ENCODE results near the gene F7.
"Not testable (repeated sequence)": the region's sequence is repeated elsewhere in the genome, so short reads cannot be mapped to it uniquely, and the experiment has no call there.

Gene F7

GRCh38 chr13:113110048-113110851, 4.7 kb downstream of the F7 start:
- Mint-ChIP-seq H3K9me3 (no peaks in the 10 kb centered on the region), H3K27me3 (peaks cover 2% of the 10 kb centered on the region), H3K36me3 (no peaks in the 10 kb centered on the region), H3K4me3 (no peak overlapping the region), H3K27ac (no peak overlapping the region), H3K4me1 (no peaks in the 10 kb centered on the region)
- ATAC-seq (ENCODE audit: low read depth) (no peak), DNase-seq (ENCODE audit: low spot score in 2 of 2) (no peak)

- Mint-ChIP-seq H3K4me3 (no peak overlapping the region), H3K9me3 (no peaks in the 10 kb centered on the region), H3K27ac (no peak overlapping the region), H3K36me3 (no peaks in the 10 kb centered on the region), H3K27me3 (peaks cover 2% of the 10 kb centered on the region), H3K4me1 (no peaks in the 10 kb centered on the region)
- ATAC-seq (ENCODE audit: low read depth) (no peak), DNase-seq (ENCODE audit: low spot score in 2 of 2) (no peak)
These were observed 5.3 kb downstream of the F7 start for GRCh38 chr13:113110852-113111315.

GRCh38 chr13:113111821-113112220, 6.2 kb downstream of the F7 start:
- H3K4me1 Mint-ChIP-seq; H3K4me3 Mint-ChIP-seq; H3K9me3 Mint-ChIP-seq; ATAC-seq (ENCODE audit: low read depth); H3K27ac Mint-ChIP-seq; H3K27me3 Mint-ChIP-seq; DNase-seq (ENCODE audit: low spot score in 2 of 2); H3K36me3 Mint-ChIP-seq: not testable (repeated sequence)

- H3K4me3 Mint-ChIP-seq: not testable (repeated sequence)
These were observed 6.9 kb downstream of the F7 start for GRCh38 chr13:113112475-113112874.

GRCh38 chr13:113112893-113113845, 7.6 kb downstream of the F7 start:
- no peak for ATAC-seq (ENCODE audit: low read depth)
- Mint-ChIP-seq H3K4me1 (no peaks in the 10 kb centered on the region), H3K9me3 (no peaks in the 10 kb centered on the region), H3K27ac (no peak overlapping the region), H3K4me3 (no peak overlapping the region), H3K36me3 (no peaks in the 10 kb centered on the region), H3K27me3 (no peaks in the 10 kb centered on the region)
- DNase-seq (ENCODE audit: low spot score in 2 of 2): no peak

More at GRCh38 chr13:113112475-113112874, 6.9 kb downstream of the F7 start:
- H3K27me3 Mint-ChIP-seq; H3K27ac Mint-ChIP-seq; ATAC-seq (ENCODE audit: low read depth); H3K36me3 Mint-ChIP-seq; DNase-seq (ENCODE audit: low spot score in 2 of 2); H3K9me3 Mint-ChIP-seq; H3K4me1 Mint-ChIP-seq: not testable (repeated sequence)

GRCh38 chr13:113113846-113114271, 8.3 kb downstream of the F7 start:
- DNase-seq (ENCODE audit: low spot score in 2 of 2) (no peak), ATAC-seq (ENCODE audit: low read depth) (no peak)
- H3K4me1 Mint-ChIP-seq: no peaks in the 10 kb centered on the region
- H3K27ac Mint-ChIP-seq: no peak overlapping the region
- H3K36me3 Mint-ChIP-seq: no peaks in the 10 kb centered on the region
- no peak overlapping the region for H3K4me3 Mint-ChIP-seq
- H3K27me3 Mint-ChIP-seq: no peaks in the 10 kb centered on the region
- no peaks in the 10 kb centered on the region for H3K9me3 Mint-ChIP-seq

GRCh38 chr13:113114511-113115362, 9.1 kb downstream of the F7 start:
- Mint-ChIP-seq H3K9me3 (no peaks in the 10 kb centered on the region), H3K36me3 (no peaks in the 10 kb centered on the region), H3K4me3 (no peak overlapping the region), H3K27ac (no peak overlapping the region), H3K27me3 (no peaks in the 10 kb centered on the region), H3K4me1 (no peaks in the 10 kb centered on the region)
- DNase-seq (ENCODE audit: low spot score in 2 of 2) (no peak), ATAC-seq (ENCODE audit: low read depth) (no peak)

- Mint-ChIP-seq H3K27me3 (no peaks in the 10 kb centered on the region), H3K36me3 (no peaks in the 10 kb centered on the region), H3K27ac (no peak overlapping the region), H3K4me3 (no peak overlapping the region), H3K4me1 (no peaks in the 10 kb centered on the region), H3K9me3 (no peaks in the 10 kb centered on the region)
- no peak for DNase-seq (ENCODE audit: low spot score in 2 of 2)
- no peak for ATAC-seq (ENCODE audit: low read depth)
These were observed 10.0 kb downstream of the F7 start for GRCh38 chr13:113115363-113116205.

- Mint-ChIP-seq H3K27me3 (no peaks in the 10 kb centered on the region), H3K27ac (no peak overlapping the region), H3K9me3 (no peaks in the 10 kb centered on the region), H3K4me3 (no peak overlapping the region), H3K36me3 (no peaks in the 10 kb centered on the region), H3K4me1 (no peaks in the 10 kb centered on the region)
- DNase-seq (ENCODE audit: low spot score in 2 of 2) (no peak), ATAC-seq (ENCODE audit: low read depth) (no peak)
These were observed 10.7 kb downstream of the F7 start for GRCh38 chr13:113116206-113116800.

GRCh38 chr13:113116871-113117271, 11.3 kb downstream of the F7 start:
- no peak overlapping the region for H3K27ac Mint-ChIP-seq
- DNase-seq (ENCODE audit: low spot score in 2 of 2) (no peak), ATAC-seq (ENCODE audit: low read depth) (no peak)
- H3K4me1 Mint-ChIP-seq: no peaks in the 10 kb centered on the region
- no peaks in the 10 kb centered on the region for H3K9me3 Mint-ChIP-seq
- H3K36me3 Mint-ChIP-seq: no peaks in the 10 kb centered on the region
- no peak overlapping the region for H3K4me3 Mint-ChIP-seq
- no peaks in the 10 kb centered on the region for H3K27me3 Mint-ChIP-seq

- Mint-ChIP-seq H3K27ac (no peak overlapping the region), H3K9me3 (no peaks in the 10 kb centered on the region), H3K4me3 (no peak overlapping the region), H3K27me3 (no peaks in the 10 kb centered on the region), H3K4me1 (no peaks in the 10 kb centered on the region), H3K36me3 (no peaks in the 10 kb centered on the region)
- ATAC-seq (ENCODE audit: low read depth) (no peak), DNase-seq (ENCODE audit: low spot score in 2 of 2) (no peak)
These were observed 11.8 kb downstream of the F7 start for GRCh38 chr13:113117335-113117872.

- Mint-ChIP-seq H3K27ac (no peak overlapping the region), H3K4me3 (no peak overlapping the region), H3K36me3 (no peaks in the 10 kb centered on the region), H3K27me3 (peaks cover under 1% of the 10 kb centered on the region), H3K4me1 (no peaks in the 10 kb centered on the region), H3K9me3 (no peaks in the 10 kb centered on the region)
- no peak for ATAC-seq (ENCODE audit: low read depth)
- no peak for DNase-seq (ENCODE audit: low spot score in 2 of 2)
These were observed 12.3 kb downstream of the F7 start for GRCh38 chr13:113117911-113118260.
